HG02571 (cell line): ENCODE results near the gene CACNA1A.
"Not testable (repeated sequence)": the region's sequence is repeated elsewhere in the genome, so short reads cannot be mapped to it uniquely, and the experiment has no call there.

Experiments used
- ATAC-seq: cut with Tn5 transposase; IDR thresholded peaks from one replicate; pipeline ENCODE4 v1.9.1; 2021; ENCODE audit warnings: mild to moderate bottlenecking, moderate library complexity; ENCODE audit not compliant: unreplicated experiment

CACNA1A gene

DNA sequence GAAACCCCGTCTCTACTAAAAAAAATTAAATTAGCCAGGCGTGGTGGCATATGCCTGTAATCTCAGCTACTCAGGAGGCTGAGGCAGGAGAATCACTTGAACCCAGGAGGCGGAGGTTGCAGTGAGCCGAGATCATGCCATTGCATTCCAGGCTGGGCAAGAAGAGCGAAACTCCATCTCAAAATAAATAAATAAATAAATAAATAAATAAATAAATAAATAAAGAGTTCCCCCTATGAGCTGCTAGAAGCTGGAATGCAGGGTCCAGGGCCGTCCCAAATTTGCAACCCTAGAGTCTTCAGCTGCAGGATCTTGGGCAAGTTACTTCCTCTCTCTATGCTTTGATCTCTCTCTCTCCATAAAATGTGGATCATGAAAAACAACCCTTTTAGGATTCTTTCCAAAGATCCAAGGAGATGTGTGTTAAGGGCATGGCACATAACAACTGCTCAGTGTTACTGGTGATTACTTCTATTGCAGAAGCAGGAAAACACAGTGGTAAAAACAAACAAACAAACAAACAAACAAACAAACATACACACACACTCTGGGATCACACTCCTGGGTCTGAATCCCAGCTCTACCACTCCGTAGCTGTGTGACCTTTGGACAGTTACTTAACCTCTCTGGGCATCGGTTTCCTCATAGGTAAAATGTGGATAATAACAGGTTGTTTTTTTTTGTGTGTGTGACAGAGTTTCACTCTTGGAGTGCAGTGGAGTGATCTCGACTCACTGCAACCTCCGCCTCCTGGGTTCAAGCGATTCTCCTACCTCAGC is 78.8 kb downstream of the CACNA1A start:
- no peak for ATAC-seq

DNA sequence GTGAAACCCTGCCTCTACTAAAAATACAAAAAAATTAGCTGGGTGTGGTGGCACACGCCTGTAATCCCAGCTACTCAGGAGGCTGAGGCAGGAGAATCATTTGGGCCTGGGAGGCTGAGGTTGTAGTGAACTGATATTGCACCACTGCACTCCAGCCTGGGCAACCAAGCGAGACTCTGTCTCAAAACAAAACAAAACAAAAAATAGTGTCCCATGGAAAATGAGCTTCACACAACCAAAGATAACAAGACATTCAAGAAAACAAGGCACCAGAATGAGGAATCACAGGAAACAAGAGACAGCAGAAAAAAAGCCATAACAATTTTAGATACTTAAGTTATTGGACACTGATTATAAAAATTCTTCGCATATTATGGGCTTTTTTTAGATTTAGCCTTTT is 80.4 kb downstream of the CACNA1A start:
- not testable (repeated sequence) for ATAC-seq

DNA sequence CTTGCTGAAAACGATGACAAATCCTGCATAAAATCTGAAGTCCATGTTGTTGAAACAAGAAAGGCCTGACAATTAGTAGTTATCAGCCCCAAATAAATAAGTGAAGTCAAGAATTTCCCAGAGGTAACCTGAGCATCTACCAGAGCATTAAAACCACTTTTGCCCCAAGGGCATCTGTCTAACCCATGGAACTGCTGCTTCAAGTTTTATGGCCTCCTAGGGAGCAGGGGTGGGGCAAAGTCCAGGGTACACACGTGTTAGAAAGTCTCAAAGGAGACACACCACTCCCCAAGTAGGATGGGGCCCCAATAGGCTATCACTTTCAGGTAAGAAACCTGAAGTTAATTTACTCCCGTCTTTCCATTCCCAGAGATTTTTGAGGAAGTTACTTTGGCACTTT is 81.1 kb downstream of the CACNA1A start:
- no peak for ATAC-seq

DNA sequence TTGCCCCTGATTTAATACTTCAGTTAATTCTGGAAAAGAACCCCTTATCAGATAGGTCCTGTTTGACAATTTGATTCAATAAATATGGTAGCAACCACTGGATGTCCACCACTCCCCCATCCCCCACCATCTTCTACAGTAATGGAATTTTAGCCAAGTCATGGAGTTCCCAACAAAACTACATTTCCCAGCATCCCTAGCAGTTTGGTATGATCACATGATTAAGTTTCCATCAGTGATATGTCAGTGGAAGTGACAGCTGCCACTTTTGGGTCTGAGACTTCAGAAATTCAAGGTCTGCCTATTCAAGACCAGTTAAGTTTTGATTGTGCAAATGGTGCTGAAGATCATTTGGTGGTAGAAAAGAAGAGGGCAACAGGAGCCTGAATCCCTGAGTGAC is 85.5 kb downstream of the CACNA1A start:
- ATAC-seq = no peak

DNA sequence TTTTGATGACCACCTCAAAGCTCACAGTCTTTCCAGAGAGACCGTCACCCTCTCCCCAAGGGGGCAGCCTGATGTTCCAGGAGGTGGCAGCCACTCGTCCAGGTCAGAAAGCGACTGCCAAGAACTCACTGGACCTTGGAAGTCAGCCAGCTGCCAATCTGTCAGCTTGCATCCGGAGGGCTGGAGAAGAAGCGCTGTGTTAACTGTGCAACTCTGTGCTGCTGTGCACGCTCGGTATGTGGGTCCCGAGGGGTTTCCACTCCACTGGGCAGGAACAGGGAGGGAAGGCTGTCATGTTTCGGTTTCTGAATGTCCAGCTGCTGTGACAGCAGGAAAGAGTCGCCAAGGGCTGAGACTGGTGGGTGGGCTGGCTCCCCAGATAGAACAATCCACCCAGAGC is 89.2 kb downstream of the CACNA1A start:
- no peak for ATAC-seq

DNA sequence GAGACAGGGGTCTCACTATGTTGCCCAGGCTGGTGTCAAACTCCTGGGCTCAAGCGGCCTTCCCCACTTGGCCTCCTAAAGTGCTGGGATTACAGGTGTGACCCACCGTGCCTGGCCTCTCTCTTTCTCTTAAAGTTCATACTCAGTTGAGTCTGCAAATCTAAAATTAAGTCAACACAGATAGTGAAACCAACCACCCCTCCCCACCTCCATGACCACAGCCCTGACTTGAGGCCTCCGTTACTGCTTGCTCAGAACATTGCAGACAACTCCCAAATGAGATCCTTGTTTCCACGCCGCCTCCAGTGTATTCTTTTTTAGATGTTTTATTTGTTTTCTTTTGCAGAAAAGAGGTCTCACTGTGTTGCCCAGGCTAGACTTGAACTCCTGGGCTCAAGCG is 94.4 kb downstream of the CACNA1A start:
- no peak for ATAC-seq

DNA sequence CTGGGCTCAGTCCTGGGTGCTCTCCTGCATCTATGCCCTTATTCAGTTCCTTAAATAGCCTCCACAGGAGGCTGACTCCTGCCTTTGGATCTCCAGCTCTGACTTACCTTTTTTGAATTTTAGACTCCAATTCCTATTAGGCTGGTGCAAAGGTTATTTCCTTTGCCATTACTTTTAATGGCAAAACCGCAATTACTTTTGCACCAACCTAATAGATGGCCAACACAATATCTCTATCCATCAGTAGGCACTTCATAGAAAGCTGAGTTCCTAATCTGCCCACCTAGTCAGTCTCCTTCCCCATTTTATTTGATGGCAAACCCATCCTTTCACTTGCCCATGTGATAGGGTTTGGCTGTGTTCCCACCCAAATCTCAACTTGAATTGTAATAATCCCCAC is 95.3 kb downstream of the CACNA1A start:
- ATAC-seq = no peak

DNA sequence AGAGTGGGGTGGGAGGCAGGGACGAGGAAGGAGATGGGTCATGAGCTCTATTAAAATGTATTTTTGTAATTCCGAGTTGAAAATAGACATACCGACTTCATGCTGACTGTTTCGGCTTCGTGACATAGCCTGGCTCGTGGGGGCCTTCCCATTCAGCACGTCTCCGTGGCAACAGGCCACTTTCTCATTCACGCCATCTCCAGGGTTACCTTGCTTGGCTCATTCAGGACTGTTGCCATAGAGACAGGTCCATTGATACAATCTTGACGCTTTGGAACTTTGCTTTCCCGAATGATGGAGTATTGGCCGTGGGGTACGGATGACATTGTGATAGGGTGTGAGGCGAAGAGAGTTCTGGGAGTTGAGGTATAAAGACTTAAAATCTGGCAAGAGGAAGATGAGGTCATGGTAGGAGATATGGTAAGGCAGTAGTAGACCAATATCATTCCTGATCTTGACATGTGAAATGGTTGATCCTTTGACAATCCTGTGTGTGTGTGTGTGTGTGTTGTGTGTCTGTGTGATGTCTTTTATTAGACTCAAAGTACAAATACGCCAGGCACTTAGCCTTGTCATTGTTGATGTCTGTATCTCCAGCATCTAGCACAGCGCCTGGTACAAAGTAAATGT is 97.3 kb downstream of the CACNA1A start:
- ATAC-seq = no peak

DNA sequence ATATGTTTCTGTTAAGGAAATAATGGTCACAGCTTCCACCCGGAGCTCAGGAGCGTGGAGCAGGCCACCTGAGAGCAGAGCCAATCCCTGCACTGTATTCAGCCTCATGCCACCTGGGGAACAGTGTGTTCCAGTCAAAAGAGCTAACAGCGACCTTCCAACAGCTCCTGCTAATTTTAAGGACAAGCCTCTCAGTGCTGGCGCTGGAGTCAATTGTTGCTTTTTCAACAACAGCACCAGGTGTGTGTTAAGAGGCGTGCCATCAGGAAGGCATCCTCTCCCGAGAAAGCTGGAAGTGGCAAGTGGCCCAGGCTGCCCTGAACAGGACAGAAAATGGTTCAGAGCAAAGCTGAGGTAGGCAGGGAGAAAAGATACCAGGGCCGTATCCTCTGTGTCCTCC is 102.0 kb downstream of the CACNA1A start:
- ATAC-seq = no peak

DNA sequence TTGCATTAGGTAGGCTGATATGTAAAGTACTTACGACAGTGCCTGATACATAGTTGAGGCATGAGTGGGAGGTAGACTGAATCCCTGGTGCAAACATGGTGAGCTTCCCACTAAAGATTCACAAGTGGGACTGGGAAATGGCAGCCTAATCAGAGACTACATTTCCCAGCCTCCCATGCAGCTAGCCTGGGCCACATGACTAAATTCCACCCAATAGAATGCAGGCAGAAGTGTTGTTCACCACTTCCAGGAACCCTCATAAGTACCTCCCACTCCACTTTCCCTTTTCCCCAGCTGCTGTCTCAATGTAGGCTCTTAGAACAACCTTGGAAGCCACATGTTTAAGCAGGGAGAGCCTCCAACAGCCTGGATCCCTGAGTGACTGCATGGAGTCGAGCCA is 104.9 kb downstream of the CACNA1A start:
- ATAC-seq = no peak

DNA sequence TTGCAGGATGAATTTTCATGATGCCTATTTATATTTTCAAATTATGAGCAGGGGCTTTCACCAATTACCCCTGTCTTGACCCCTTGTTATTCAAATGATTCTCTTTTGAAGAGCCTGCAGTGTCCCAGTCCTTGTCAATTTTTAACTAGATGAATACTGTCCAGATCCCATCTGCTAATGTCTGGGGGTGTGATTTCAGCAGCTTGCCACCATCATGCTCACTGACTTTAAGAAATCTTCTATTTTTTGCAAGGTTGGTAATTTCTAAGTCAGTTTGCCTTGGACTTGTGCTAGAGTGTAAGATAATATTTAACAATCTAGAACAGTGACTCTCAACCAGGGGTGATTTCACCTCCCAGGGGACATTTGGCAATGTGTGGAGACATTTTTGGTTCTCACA is 106.0 kb downstream of the CACNA1A start:
- no peak for ATAC-seq

DNA sequence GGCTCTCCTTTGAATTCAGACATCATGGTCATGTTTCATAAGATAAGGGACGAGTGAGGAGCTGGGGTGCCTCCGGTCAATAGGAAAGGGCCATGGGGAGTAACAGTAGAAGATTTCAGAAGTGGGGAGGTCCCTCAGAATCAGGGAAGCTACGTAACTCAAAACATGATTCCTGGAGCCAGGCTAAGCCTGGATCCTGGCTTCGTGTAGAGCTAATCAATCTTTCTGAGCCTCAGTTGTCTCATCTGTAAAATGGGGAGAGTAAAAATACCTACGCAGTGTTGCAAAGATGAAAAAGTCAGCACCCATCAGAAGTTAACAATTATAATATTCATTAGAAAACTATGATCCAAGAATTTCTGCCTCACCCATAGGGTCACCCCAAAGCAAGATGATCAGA is 106.5 kb downstream of the CACNA1A start:
- ATAC-seq = no peak

DNA sequence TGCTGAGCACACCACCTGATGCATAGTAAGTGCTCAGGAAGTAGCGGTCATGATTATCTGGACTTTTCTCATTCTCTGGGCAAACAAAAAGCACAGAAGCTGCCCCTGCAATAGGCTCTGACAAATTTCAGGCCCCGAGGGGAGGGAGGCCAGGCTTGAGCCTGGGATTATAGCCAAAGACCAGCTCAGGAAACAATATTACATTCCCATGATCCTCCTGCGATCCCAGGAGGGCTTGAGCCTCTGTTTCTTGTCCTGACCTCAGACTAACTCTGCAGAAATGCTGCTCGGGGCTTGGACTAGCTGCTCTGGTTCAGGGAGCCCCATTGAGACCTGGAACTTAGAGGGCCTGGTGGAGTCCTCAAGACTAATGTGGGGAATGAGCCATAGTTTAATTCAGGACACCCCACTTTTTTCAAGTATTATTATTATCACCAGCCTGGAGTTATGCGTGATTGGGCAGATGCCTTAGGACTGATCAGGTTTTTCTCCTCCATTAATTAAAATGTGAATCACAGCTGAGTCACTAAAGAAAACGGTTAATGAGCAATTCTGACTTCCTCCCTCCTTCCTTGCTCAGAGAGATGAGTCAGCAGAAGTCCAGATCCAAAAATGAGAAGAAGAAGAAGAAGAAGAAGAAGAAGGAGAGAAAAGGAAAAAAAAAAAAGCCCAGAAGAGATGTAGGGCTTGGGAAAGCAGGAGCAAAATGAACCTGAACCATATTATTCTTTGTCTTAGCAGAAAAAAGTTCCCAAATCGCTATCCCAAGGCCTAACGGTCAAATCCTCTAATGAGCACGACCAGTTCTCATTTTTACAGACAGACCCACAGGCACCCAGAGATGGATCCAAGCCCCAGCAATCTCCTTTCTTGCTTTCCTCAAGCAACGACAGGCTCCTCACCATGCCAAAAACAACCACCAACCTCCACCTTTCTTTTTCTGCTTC is 107.2 kb downstream of the CACNA1A start:
- no peak for ATAC-seq

DNA sequence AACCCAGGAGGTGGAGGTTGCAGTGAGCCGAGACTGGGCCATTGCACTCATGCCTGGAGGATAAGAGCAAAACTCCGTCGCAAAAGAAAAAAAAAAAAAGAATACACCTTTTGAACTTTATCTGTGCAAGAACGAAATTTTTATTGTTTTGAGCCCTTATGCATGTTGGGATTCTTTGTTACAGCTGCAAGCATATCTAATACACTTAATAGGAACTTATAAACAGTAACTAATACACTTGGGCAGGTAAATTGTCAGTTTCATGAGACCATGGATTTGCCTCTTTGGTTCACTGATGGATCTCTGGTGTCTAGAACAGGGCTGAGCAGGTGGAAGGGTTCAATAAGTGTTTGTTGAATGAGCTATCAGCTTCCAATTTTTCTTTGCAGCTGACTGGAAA is 108.1 kb downstream of the CACNA1A start:
- no peak for ATAC-seq

DNA sequence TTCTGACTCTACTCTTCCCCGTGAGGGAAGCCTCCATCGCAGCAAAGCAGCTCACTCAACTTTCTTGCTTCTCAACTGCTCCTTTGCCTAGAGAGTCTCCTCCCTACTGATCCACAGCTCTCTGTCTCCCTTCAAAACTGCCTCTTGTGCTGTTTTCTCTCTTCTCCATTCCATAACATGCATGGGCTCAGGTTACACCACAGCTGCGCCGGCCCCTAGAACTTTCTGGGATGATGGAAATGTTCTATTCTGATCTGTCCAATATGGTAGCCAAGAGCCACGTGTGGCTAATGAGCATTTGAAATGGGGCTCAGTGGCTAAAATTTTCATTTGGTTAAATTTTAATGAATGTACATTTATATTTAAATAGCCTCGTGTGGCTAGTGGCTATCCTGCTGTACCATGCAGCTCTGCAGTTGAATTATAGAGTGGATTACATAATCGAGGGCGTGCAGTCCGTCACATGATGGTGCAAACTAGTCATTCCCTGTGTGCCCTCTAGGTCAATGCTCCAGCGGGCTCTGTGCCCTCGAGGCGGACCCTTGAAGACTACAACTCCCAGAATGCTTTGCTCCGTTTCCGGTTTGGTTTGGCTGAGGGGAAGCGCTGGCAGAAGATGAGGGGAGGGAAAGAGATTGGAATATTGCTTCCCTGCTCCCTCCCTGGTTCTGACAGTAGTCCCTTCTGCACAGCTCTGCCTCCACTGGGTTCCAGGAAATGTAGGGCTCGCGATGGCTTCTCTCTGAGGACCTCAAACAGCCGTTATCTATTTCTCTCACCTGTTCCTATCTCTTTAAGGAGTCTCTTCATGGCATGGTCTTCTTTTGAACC is 109.8 kb downstream of the CACNA1A start:
- ATAC-seq = no peak

DNA sequence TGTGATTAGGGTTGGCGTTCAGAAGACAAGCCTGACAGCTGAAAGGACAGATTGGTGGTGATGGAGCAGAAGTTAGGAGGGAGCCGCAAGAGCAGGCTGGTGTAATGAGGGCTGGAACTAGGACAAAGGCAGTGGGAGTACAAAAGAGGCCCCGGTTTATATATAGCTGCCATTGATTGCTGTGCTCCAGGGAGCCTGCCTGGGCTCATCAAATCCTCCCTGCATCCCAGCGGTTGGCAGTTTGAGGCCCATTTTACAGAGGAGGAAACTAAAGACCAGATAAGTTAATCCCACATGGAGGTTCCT is 123.7 kb downstream of the CACNA1A start:
- no peak for ATAC-seq

DNA sequence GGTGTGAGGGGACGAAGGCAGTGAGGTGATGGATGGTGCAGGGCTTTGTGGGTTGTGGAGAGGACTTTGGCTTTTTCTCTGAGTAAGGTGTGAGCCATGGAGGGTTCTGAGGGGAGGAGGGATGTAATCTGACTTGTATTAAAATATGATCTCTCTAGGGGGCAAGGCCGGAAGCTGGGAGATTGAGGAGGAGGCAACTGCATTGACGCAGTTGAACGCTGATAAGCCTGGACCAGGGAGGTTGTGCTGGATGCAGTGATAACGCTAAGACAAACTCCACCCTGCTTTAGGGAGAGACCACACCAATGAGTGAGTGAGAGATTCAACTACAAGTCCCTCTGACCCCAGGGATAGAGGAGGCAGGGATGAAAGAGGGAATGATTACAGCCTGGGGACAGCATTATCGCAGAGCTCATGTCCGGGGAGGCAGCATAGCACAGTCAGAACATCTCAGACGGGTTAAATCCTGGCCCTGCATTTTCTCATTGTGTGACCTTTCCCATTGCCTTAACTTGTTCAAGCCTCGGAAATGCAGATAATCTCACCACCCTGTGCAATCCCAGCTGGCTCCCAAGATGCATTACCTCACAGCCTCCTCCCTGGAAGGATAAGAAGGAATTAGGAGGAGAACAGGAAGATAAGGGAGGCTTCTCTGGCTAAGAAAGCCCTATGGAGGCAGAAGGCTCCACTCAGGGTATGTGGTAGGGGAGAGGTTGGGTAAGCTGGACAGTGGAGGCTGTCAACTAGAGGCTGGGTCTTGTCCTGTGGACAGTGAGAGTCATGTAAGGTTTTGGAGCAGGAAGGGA is 124.2 kb downstream of the CACNA1A start:
- no peak for ATAC-seq

DNA sequence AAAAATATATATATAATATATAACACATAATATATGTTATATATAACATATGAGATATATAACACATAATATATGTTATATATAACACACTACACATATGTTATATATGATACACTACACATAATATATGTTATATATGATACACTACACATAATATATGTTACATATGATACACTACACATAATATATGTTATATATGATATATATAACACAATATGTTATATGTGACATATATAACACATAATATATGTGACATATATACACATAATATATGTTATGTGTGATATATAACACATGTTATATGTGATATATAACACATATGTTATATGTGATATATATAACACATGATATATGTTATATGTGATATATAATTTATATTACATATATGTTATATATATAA is 129.7 kb downstream of the CACNA1A start:
- no peak for ATAC-seq

DNA sequence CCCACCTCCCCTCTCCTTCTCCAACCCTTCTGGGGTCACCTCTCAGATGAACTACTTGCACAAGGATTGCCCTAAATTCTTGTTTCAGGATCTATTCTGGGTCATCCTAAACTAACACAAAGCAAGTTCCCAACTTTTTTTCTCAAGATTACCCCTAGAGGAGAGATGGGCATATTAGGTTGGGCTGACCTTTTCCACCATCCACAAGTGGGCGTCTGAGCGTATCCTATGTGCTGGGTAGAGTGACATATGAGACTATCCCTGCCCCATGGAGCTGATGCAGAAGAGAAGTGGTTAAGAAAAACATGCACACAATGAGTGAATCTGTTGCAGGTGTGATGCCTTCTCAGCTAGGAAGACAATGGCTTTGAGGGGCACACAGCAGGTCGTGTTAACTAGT is 132.7 kb downstream of the CACNA1A start:
- ATAC-seq = no peak

DNA sequence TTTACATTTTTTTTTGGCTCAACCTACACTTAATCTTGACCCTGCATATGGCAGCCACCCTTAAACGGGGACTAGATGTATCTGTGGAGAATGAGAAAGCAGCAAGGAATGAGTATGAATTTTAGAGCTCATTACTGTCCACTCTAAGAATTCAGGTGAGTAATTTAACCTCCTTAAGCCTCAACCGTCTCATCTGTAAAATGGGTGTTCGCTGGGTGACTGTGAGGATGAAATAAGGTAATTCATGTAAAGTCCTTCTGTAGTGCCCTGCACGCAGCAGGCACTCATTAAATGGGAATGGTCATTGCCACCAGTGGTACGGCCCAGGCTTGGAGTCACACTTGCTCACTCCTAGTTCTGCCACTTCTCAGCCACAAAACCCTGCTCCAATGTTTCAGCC is 135.3 kb downstream of the CACNA1A start:
- no peak for ATAC-seq
